GM12878 (cell line): ENCODE measurements around the gene SERHL2. TPM values are rescaled to one million over a fixed set of nuclear protein-coding genes. Genes with fewer than 3 reads are reported as not detected.
A peak's percentile ranks its signal among the peaks of the same experiment; 100 is the strongest.

ENCODE experiments used
- ATF2 ChIP-seq: IDR thresholded peaks from 2 replicates; pipeline ENCODE4 v1.6.1; 2012; ENCODE audit warnings: low read length, inconsistent platforms
- BCL3 ChIP-seq: IDR thresholded peaks from 2 replicates; pipeline ENCODE4 v1.6.1; 2011; ENCODE audit warnings: borderline replicate concordance, low read depth, mild to moderate bottlenecking, moderate library complexity, low read length; ENCODE audit not compliant: insufficient read depth, poor library complexity, severe bottlenecking
- CBFB ChIP-seq: IDR thresholded peaks from 2 replicates; pipeline ENCODE4 v1.6.1; 2016; ENCODE audit warnings: antibody characterized with exemption, low read depth
- CBX5 ChIP-seq: sonication (generic); IDR thresholded peaks from 2 replicates; pipeline ENCODE4 v1.6.1; 2016; ENCODE audit warnings: low read depth, moderate library complexity, mild to moderate bottlenecking, inconsistent platforms
- CREM ChIP-seq: IDR thresholded peaks from 2 replicates; pipeline ENCODE4 v1.6.1; 2014; ENCODE audit warnings: antibody characterized with exemption, low read depth
- E2F4 ChIP-seq: IDR thresholded peaks from 2 replicates; pipeline ENCODE4 v1.6.1; 2012; ENCODE audit warnings: low read depth, low read length, improper control_type of control experiment
- GATAD2B ChIP-seq: fragments of 450-650 bp; conservative IDR thresholded peaks from 2 replicates; pipeline ENCODE4 v1.6.1; 2017; ENCODE audit warnings: low read depth, mild to moderate bottlenecking, moderate library complexity
- IKZF2 ChIP-seq, 2 experiments: fragments of 450-650 bp; IDR thresholded peaks; 2 replicates each; pipeline ENCODE4 v1.6.1; 2017; ENCODE audit warnings: mild to moderate bottlenecking in 2 of 2, moderate library complexity in 2 of 2
- IRF4 ChIP-seq: IDR thresholded peaks from 2 replicates; pipeline ENCODE4 v1.6.1; 2011; ENCODE audit warnings: low read depth, low read length
- MAX ChIP-seq: IDR thresholded peaks from 2 replicates; pipeline ENCODE4 v1.6.1; 2012; ENCODE audit warnings: low read depth, low read length, improper control_type of control experiment
- MEF2A ChIP-seq: IDR thresholded peaks from 2 replicates; pipeline ENCODE4 v1.6.1; 2011; ENCODE audit warnings: low read depth, mild to moderate bottlenecking, low read length, moderate library complexity; ENCODE audit not compliant: insufficient read depth
- MEF2B ChIP-seq: fragments of 450-650 bp; IDR thresholded peaks from 2 replicates; pipeline ENCODE4 v1.6.1; 2018; ENCODE audit warnings: mild to moderate bottlenecking, moderate library complexity; ENCODE audit not compliant: partially characterized antibody, poor library complexity, severe bottlenecking
- NBN ChIP-seq: fragments of 450-650 bp; IDR thresholded peaks from 2 replicates; pipeline ENCODE4 v1.6.1; 2016
- PAX8 ChIP-seq: fragments of 450-650 bp; IDR thresholded peaks from 2 replicates; pipeline ENCODE4 v1.6.1; 2017; ENCODE audit warnings: mild to moderate bottlenecking, moderate library complexity
- PML ChIP-seq: IDR thresholded peaks from 2 replicates; pipeline ENCODE4 v1.6.1; 2012; ENCODE audit warnings: low read length, inconsistent platforms
- POLR2AphosphoS5 ChIP-seq: IDR thresholded peaks from 2 replicates; pipeline ENCODE4 v1.6.1; 2011; ENCODE audit warnings: mild to moderate bottlenecking, low read length, inconsistent platforms
- SPI1 ChIP-seq: IDR thresholded peaks from 2 replicates; pipeline ENCODE4 v1.6.1; 2011; ENCODE audit warnings: low read depth, mild to moderate bottlenecking, low read length, moderate library complexity, borderline replicate concordance; ENCODE audit not compliant: insufficient read depth
- SUZ12 ChIP-seq: fragments of 200-600 bp; sonication (generic); IDR thresholded peaks from one replicate; pipeline ENCODE4 v1.6.1; 2018; ENCODE audit warnings: antibody characterized with exemption, mild to moderate bottlenecking; ENCODE audit not compliant: unreplicated experiment
- TAF1 ChIP-seq: IDR thresholded peaks from 2 replicates; pipeline ENCODE4 v1.6.1; 2011; ENCODE audit warnings: mild to moderate bottlenecking, low read depth, low read length, borderline replicate concordance
- TBL1XR1 ChIP-seq: IDR thresholded peaks from 2 replicates; pipeline ENCODE4 v1.6.1; 2012; ENCODE audit warnings: low read depth, low read length, improper control_type of control experiment
- TCF12 ChIP-seq: IDR thresholded peaks from 2 replicates; pipeline ENCODE4 v1.6.1; 2011; ENCODE audit warnings: low read depth, mild to moderate bottlenecking, low read length
- USF1 ChIP-seq: IDR thresholded peaks from 2 replicates; pipeline ENCODE4 v1.6.1; 2011; ENCODE audit warnings: borderline replicate concordance, low read depth, mild to moderate bottlenecking, moderate library complexity, mixed read lengths, low read length; ENCODE audit not compliant: insufficient read depth; ENCODE audit errors: extremely low read length
- YY1 ChIP-seq: IDR thresholded peaks from 2 replicates; pipeline ENCODE4 v1.6.1; 2011; ENCODE audit warnings: low read depth, mild to moderate bottlenecking, low read length
- ZNF24 ChIP-seq: fragments of 450-650 bp; IDR thresholded peaks from 2 replicates; pipeline ENCODE4 v1.6.1; 2017; ENCODE audit warnings: antibody characterized with exemption, mild to moderate bottlenecking
- ZNF384 ChIP-seq: IDR thresholded peaks from 2 replicates; pipeline ENCODE4 v1.6.1; 2012; ENCODE audit warnings: low read depth, mild to moderate bottlenecking, low read length, improper control_type of control experiment, borderline replicate concordance
- polyA plus RNA-seq, 11 experiments: library from polyadenylated mRNA; depleted of rRNA in 4 of 11; unstranded in 6 of 11; stranded (reverse) in 5 of 11; fragments of >200 nt; fragmentation: Nextera tagmentation in 4 of 11; fragmentation: Illumina TruSeq in 1 of 11; extraction: Ambion mirVana in 4 of 11; extraction: Trizol in 1 of 11; gene quantifications; 1 replicate in 1 of 11; 2 replicates in 10 of 11; pipeline versions ENCODE4 v1.2.1 to v1.2.3, GENCODE V29; 2011 to 2016; ENCODE audit warnings: inconsistent platforms in 2 of 11, missing spikeins in 2 of 11, low read depth in 1 of 11
- total RNA-seq, 4 experiments: library from RNA; depleted of rRNA in 3 of 4; stranded (reverse); fragments of >200 nt in 3 of 4; fragmentation: Illumina TruSeq in 1 of 4; extraction: Trizol in 1 of 4; gene quantifications; 2 replicates each; pipeline versions ENCODE4 v1.2.1 to v1.2.3, GENCODE V29; 2013 to 2021

The SERHL2 gene
- total and polyA plus RNA-seq, 10 of the 15 experiments (the other 5 are each of a cell fraction or from before 2014, with no cell fraction given), result 0.63 to 2.0 (median 1.2) TPM

- TF ChIP-seq MEF2B, result no peak
- TF ChIP-seq CREM, result no peak
- TF ChIP-seq POLR2AphosphoS5, result no peak; the same call in 1 of the 2 replicates
- no peak for TF ChIP-seq TCF12
- TF ChIP-seq E2F4, result no peak
- TF ChIP-seq PAX8, result no peak
- no peak for TF ChIP-seq USF1
- TF ChIP-seq IRF4, result peak; percentile 51; the same call in 1 of the 2 replicates
- TF ChIP-seq SPI1, result peak; percentile 55
- TF ChIP-seq CBFB, result no peak
- TF ChIP-seq TAF1, result no peak
- no peak for TF ChIP-seq CBX5
- TF ChIP-seq NBN, result no peak
- no peak for TF ChIP-seq PML
- TF ChIP-seq MAX, result no peak
- no peak for TF ChIP-seq IKZF2 (IDR thresholded peaks at IDR 0.05)
- no peak for TF ChIP-seq ZNF384
- no peak for TF ChIP-seq MEF2A
- no peak for TF ChIP-seq ZNF24
- TF ChIP-seq BCL3, result no peak
- TF ChIP-seq ATF2, result no peak
- TF ChIP-seq SUZ12, result no peak
- no peak for TF ChIP-seq TBL1XR1
- no peak for TF ChIP-seq GATAD2B
- TF ChIP-seq YY1, result 0 out of 2 replicates have a peak, but pooled peaks have one; percentile 16
These were observed 60.1 kb downstream of the SERHL2 start (continued) for GRCh38 chr22:42613872-42614301.
